ENCODE measurements around the gene PDCD11. TPM values are rescaled to one million over a fixed set of nuclear protein-coding genes. Genes with fewer than 3 reads are reported as not detected.

Gene PDCD11
- polyA plus RNA-seq, 1 donor from 2014 or later: 15.3 TPM

GRCh38 chr10:103428989-103429643, 32.7 kb downstream of the PDCD11 start:
- no peaks in the 10 kb centered on the region for H3K9me3 ChIP-seq (ENCODE audit: low read length)
- H3K9ac ChIP-seq (ENCODE audit: low read length): no peak overlapping the region
- no peak overlapping the region for H3K4me3 ChIP-seq (ENCODE audit: low read length)
- H4K20me1 ChIP-seq (ENCODE audit: insufficient read depth): no peaks in the 10 kb centered on the region
- H3K9me2 ChIP-seq (ENCODE audit: insufficient read depth, low read length): no peaks in the 10 kb centered on the region
- no peaks in the 10 kb centered on the region for H3K27me3 ChIP-seq (ENCODE audit: insufficient read depth, low read depth, low read length)
- H3K36me3 ChIP-seq (ENCODE audit: insufficient read depth, low read length): no peaks in the 10 kb centered on the region
- H3K79me2 ChIP-seq (replicated peaks; ENCODE audit: insufficient read depth, low read length): no peaks in the 10 kb centered on the region
- no peak for TF ChIP-seq TAF1 (IDR thresholded peaks at IDR 0.05; ENCODE audit: low read depth)
- TF ChIP-seq POLR2AphosphoS5 (IDR thresholded peaks at IDR 0.05): no peak
- no peak for TF ChIP-seq CTCF (IDR thresholded peaks at IDR 0.05; ENCODE audit: poor library complexity, severe bottlenecking)
- TF ChIP-seq RAD21 (conservative IDR thresholded peaks at IDR 0.05): no peak
- no peak for TF ChIP-seq EZH2 (IDR thresholded peaks at IDR 0.05; ENCODE audit: borderline replicate concordance, insufficient read depth, low read length, poor library complexity, severe bottlenecking)
- TF ChIP-seq MXI1 (conservative IDR thresholded peaks at IDR 0.05; ENCODE audit: poor library complexity, severe bottlenecking): no peak
- TF ChIP-seq EP300 (conservative IDR thresholded peaks at IDR 0.05; ENCODE audit: poor library complexity, severe bottlenecking): no peak
- TF ChIP-seq REST (IDR thresholded peaks at IDR 0.05; ENCODE audit: borderline replicate concordance): no peak
- H2AFZ ChIP-seq (ENCODE audit: low read depth, low read length): no peak overlapping the region
- no peak overlapping the region for H3K4me2 ChIP-seq (ENCODE audit: low read length)
- H3F3A ChIP-seq (ENCODE audit: insufficient read depth, low read length, poor library complexity, severe bottlenecking): no peaks in the 10 kb centered on the region
- no peak overlapping the region for H3K27ac ChIP-seq (ENCODE audit: low read length)

GRCh38 chr10:103429647-103430046, 33.2 kb downstream of the PDCD11 start:
- Histone ChIP-seq H3K36me3 (ENCODE audit: insufficient read depth, low read length) (no peaks in the 10 kb centered on the region), H3K9me2 (ENCODE audit: insufficient read depth, low read length) (no peaks in the 10 kb centered on the region), H3K27me3 (ENCODE audit: insufficient read depth, low read depth, low read length) (no peaks in the 10 kb centered on the region), H4K20me1 (ENCODE audit: insufficient read depth) (no peaks in the 10 kb centered on the region), H3K4me2 (ENCODE audit: low read length) (no peak overlapping the region), H3K9me3 (ENCODE audit: low read length) (no peaks in the 10 kb centered on the region), H3K4me3 (ENCODE audit: low read length) (no peak overlapping the region), H3K9ac (ENCODE audit: low read length) (no peak overlapping the region), H3K27ac (ENCODE audit: low read length) (no peak overlapping the region), H3K79me2 (replicated peaks; ENCODE audit: insufficient read depth, low read length) (no peaks in the 10 kb centered on the region), H3F3A (ENCODE audit: insufficient read depth, low read length, poor library complexity, severe bottlenecking) (no peaks in the 10 kb centered on the region), H2AFZ (ENCODE audit: low read depth, low read length) (no peak overlapping the region)
- no peak for TF ChIP-seq CTCF (IDR thresholded peaks at IDR 0.05; ENCODE audit: poor library complexity, severe bottlenecking)
- no peak for TF ChIP-seq TAF1 (IDR thresholded peaks at IDR 0.05; ENCODE audit: low read depth)
- TF ChIP-seq MXI1 (conservative IDR thresholded peaks at IDR 0.05; ENCODE audit: poor library complexity, severe bottlenecking): no peak
- no peak for TF ChIP-seq RAD21 (conservative IDR thresholded peaks at IDR 0.05)
- TF ChIP-seq EP300 (conservative IDR thresholded peaks at IDR 0.05; ENCODE audit: poor library complexity, severe bottlenecking): no peak
- TF ChIP-seq POLR2AphosphoS5 (IDR thresholded peaks at IDR 0.05): no peak
- no peak for TF ChIP-seq REST (IDR thresholded peaks at IDR 0.05; ENCODE audit: borderline replicate concordance)
- TF ChIP-seq EZH2 (IDR thresholded peaks at IDR 0.05; ENCODE audit: borderline replicate concordance, insufficient read depth, low read length, poor library complexity, severe bottlenecking): no peak
- TF ChIP-seq SMC3 (conservative IDR thresholded peaks at IDR 0.05; ENCODE audit: poor library complexity): no peak
